ENCODE results near the gene NPB.

NPB gene

DNA sequence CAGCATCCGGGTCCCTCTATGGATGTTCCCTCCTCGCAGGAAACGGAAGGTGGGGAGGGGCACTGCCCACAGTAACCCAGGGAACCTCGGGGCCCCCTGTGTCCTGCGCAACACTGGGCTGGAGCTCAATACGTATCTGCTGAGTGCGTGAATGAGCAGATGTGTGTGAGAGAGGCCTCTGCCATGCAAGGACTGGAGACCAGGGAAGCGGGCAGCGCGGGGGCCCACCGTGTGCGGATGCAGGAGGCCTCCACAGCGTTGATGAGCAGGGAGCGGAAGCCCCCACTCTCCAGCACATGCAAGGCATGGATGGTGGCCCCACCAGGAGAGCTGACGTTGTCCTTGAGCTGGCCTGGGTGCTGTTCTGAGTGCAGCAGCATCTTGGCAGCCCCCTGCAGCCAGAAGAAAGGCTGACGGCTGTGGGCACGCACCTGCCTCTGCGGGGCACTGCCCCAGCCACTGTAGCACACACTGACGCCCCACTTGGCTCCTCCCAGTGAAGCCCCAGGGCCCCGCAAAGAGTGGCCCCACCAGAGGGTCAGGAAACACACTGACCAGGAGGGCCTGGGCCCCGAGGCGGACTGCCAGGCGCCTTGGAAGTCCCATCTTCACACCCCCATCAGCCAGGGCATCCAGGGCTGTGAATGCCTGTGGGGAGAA is 32.2 kb downstream of the NPB start:
- DNase-seq (ENCODE audit: extremely low read depth, insufficient read length), result no peak
- Histone ChIP-seq H3K36me3 (ENCODE audit: control insufficient read depth, insufficient read depth, low read length) (peaks cover 8% of the 10 kb centered on the region), H3K4me3 (replicated peaks; ENCODE audit: low read depth, low read length) (no peak overlapping the region), H3K27me3 (replicated peaks; ENCODE audit: control insufficient read depth, insufficient read depth, low read length) (no peaks in the 10 kb centered on the region)
- TF ChIP-seq, protein P1, sequence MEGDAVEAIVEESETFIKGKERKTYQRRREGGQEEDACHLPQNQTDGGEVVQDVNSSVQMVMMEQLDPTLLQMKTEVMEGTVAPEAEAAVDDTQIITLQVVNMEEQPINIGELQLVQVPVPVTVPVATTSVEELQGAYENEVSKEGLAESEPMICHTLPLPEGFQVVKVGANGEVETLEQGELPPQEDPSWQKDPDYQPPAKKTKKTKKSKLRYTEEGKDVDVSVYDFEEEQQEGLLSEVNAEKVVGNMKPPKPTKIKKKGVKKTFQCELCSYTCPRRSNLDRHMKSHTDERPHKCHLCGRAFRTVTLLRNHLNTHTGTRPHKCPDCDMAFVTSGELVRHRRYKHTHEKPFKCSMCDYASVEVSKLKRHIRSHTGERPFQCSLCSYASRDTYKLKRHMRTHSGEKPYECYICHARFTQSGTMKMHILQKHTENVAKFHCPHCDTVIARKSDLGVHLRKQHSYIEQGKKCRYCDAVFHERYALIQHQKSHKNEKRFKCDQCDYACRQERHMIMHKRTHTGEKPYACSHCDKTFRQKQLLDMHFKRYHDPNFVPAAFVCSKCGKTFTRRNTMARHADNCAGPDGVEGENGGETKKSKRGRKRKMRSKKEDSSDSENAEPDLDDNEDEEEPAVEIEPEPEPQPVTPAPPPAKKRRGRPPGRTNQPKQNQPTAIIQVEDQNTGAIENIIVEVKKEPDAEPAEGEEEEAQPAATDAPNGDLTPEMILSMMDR (IDR thresholded peaks at IDR 0.05; ENCODE audit: insufficient read depth, low read length, poor library complexity, severe bottlenecking), result no peak

DNA sequence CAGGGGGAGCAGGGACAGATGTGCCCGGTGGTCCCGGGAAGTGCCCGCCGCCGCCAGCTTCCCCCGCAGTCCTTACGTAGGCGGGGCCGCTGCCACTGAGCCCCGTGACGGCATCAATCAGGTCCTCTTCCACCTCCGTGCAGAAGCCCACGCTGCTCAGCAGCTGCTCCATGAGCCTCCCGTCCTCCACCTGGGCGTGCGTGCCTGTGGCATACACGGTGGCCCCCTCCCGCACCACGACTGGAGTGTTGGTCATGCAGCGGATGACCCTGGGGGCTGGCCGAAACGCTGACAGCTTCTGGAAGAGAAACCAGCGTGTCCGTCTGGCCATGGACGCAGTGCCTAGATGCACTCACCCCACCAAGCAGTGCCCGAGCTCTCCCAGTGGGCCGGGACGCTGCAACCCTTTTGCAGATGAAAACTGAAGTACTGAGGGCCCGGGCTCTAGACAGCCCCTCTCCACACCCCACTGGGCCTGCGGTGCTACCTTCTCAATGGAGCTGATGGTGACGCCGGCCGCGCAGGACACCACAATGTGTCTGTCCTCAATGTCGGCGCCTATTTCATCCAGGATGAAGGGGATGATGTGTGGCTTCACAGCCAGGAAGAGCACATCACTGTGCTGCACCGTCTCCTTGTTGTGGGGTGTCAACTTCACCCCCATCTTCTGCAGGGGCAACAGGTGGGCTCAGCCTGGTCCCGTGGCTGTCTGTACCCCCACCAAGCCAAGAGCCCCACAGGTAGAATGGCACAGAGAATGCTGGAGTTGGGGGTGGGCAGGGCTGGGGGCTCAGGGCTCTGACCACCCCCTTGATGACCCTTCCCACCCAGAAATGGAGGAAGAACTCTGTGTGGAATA is 33.0 kb downstream of the NPB start:
- no peak for DNase-seq (ENCODE audit: extremely low read depth, insufficient read length)
- no peak overlapping the region for H3K4me3 ChIP-seq (replicated peaks; ENCODE audit: low read depth, low read length)
- TF ChIP-seq, protein P1 (IDR thresholded peaks at IDR 0.05; ENCODE audit: insufficient read depth, low read length, poor library complexity, severe bottlenecking), result no peak
- no peaks in the 10 kb centered on the region for H3K27me3 ChIP-seq (replicated peaks; ENCODE audit: control insufficient read depth, insufficient read depth, low read length)
- peaks cover 8% of the 10 kb centered on the region for H3K36me3 ChIP-seq (ENCODE audit: control insufficient read depth, insufficient read depth, low read length)

- Histone ChIP-seq H3K36me3 (ENCODE audit: control insufficient read depth, insufficient read depth, low read length) (peaks cover 8% of the 10 kb centered on the region), H3K27me3 (replicated peaks; ENCODE audit: control insufficient read depth, insufficient read depth, low read length) (no peaks in the 10 kb centered on the region), H3K4me3 (replicated peaks; ENCODE audit: low read depth, low read length) (peak overlapping the region; percentile 42)
- TF ChIP-seq, protein P1 (IDR thresholded peaks at IDR 0.05; ENCODE audit: insufficient read depth, low read length, poor library complexity, severe bottlenecking), result no peak
- DNase-seq (ENCODE audit: extremely low read depth, insufficient read length), result no peak
Observed at GRCh38 chr17:81935709-81936084, 33.7 kb downstream of the NPB start.

DNA sequence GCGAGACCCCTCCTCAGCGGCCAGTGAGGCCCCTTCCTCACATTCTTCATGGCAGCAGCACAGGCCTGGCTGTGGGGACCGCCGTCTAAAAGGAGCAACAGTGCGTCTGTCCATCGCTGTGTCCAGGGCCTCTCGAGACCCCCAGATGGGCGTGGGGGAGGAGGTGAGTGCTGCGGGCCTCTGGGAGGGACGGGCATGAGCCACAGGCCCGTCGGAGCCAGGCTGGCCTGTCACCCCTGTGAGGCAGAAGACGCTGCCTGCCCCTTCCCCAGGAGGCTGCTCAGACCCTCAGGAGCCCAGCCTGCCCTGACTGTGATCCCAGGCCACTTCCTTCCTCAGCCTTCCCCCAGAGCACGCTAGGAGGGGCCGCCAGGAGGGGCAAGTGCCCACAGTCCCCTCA is 37.2 kb downstream of the NPB start:
- TF ChIP-seq, protein P1 (IDR thresholded peaks at IDR 0.05; ENCODE audit: insufficient read depth, low read length, poor library complexity, severe bottlenecking), result no peak
- no peak for DNase-seq (ENCODE audit: extremely low read depth, insufficient read length)
- no peaks in the 10 kb centered on the region for H3K27me3 ChIP-seq (replicated peaks; ENCODE audit: control insufficient read depth, insufficient read depth, low read length)
- peaks cover 5% of the 10 kb centered on the region; the same call in 1 of the 2 replicates for H3K36me3 ChIP-seq (ENCODE audit: control insufficient read depth, insufficient read depth, low read length)
- no peak overlapping the region for H3K4me3 ChIP-seq (replicated peaks; ENCODE audit: low read depth, low read length)

DNA sequence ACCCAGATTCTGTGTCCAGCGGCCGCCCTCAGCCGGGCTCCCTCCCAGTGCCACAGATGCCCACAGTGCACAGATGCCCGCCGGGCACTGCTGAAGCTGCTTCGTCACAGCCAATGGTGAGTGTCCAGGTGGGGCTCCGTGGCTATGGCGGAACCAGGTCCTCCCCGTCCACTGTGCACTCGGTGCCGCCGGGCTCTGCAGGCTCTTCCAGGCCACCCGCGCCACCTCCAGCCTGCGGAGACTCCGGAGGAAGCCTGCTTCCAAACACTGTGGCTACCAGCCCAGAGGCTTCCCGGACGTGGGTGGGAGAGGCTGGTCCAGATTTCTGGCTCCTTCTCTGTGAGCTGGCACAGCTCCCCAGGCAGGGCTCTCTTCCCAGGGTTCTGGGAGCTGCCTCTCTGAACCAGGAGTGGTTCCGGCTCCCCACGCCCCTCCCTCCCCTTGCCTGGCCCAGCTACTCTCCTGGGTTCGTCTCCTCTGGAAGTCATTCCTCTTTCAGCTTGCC is 37.9 kb downstream of the NPB start:
- TF ChIP-seq, protein P1 (IDR thresholded peaks at IDR 0.05; ENCODE audit: insufficient read depth, low read length, poor library complexity, severe bottlenecking), result no peak
- Histone ChIP-seq H3K27me3 (replicated peaks; ENCODE audit: control insufficient read depth, insufficient read depth, low read length) (no peaks in the 10 kb centered on the region), H3K36me3 (ENCODE audit: control insufficient read depth, insufficient read depth, low read length) (no peaks in the 10 kb centered on the region), H3K4me3 (replicated peaks; ENCODE audit: low read depth, low read length) (no peak overlapping the region)
- no peak for DNase-seq (ENCODE audit: extremely low read depth, insufficient read length)

Data from GM06990 (cell line).